Loucy (cell line): Measurements from ENCODE around the gene LUZP4.

Experiments used
- EZH2phosphoT487 ChIP-seq: fragments of 200-600 bp; IDR thresholded peaks from 2 replicates; pipeline ENCODE4 v1.6.1; 2018; ENCODE audit warnings: antibody characterized with exemption, mild to moderate bottlenecking, moderate library complexity, borderline replicate concordance
- TF ChIP-seq, protein P1 (sequence below): fragments of 200-600 bp; sonication (generic); conservative IDR thresholded peaks from 2 replicates; pipeline ENCODE4 v1.5.1; 2014; ENCODE audit warnings: mild to moderate bottlenecking, antibody characterized with exemption, low read length

DNA sequence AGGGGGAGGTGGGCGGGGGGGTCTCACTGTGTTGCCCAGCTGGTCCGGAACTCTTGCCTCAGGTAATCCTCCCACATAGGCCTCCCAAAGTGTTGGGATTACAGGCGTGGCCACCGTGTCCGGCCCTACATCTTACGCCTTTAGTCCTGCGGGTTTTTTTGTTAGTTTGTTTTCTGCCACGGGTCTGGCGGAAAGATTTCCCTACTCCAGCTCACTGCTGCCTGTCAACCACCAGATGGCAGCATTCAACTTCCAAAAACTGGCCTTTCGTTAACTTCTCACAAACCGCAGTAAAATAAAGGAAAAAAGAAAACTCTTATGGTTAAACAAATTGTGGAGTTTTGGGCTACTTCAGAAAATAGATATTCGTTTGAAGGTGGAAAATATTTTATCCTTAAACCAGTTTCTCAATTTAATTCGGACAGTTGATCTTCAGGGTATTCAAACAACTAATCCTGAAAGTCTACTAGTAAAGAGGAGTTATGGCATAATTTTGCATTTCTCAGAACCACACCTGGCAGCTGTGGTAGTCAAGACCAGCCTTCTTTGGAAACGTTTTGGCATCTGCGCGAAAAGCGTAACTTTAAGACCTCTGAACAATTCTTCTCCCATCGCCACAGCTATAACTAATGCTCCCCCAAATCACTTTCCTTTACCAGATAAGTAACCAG is 41.1 kb downstream of the LUZP4 start:
- TF ChIP-seq, protein P1, sequence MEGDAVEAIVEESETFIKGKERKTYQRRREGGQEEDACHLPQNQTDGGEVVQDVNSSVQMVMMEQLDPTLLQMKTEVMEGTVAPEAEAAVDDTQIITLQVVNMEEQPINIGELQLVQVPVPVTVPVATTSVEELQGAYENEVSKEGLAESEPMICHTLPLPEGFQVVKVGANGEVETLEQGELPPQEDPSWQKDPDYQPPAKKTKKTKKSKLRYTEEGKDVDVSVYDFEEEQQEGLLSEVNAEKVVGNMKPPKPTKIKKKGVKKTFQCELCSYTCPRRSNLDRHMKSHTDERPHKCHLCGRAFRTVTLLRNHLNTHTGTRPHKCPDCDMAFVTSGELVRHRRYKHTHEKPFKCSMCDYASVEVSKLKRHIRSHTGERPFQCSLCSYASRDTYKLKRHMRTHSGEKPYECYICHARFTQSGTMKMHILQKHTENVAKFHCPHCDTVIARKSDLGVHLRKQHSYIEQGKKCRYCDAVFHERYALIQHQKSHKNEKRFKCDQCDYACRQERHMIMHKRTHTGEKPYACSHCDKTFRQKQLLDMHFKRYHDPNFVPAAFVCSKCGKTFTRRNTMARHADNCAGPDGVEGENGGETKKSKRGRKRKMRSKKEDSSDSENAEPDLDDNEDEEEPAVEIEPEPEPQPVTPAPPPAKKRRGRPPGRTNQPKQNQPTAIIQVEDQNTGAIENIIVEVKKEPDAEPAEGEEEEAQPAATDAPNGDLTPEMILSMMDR: peak; percentile 69
- TF ChIP-seq EZH2phosphoT487: no peak
